Calu3 (cell line): ENCODE measurements around the gene BLVRB. TPM values are rescaled to one million over a fixed set of nuclear protein-coding genes. Genes with fewer than 3 reads are reported as not detected.

Experiments
- BruUV-seq: library from RNA; stranded (reverse); fragments of 400-500 nt; replicated peaks from 2 replicates; lab custom pipeline; 2021; lab: Mats Ljungman, UMichigan
- CTCF ChIA-PET: fragments of 300-600 bp; sonication (Branson Sonifier 250); formaldehyde crosslinking; loops from one replicate; lab custom pipeline; 2022; ENCODE audit warnings: antibody characterized with exemption; lab: Charles Lee
- DNase-seq: peaks from one replicate; pipeline ENCODE4 v3.0.0; 2022
- H3K27ac Mint-ChIP-seq: one replicate; pipeline ENCODE4 v1.8.0; 2022; ENCODE audit warnings: mixed read lengths; ENCODE audit not compliant: unreplicated experiment
- H3K27me3 Mint-ChIP-seq: one replicate; pipeline ENCODE4 v1.8.0; 2022; ENCODE audit warnings: mixed read lengths; ENCODE audit not compliant: unreplicated experiment
- H3K36me3 Mint-ChIP-seq: one replicate; pipeline ENCODE4 v1.8.0; 2022; ENCODE audit warnings: mild to moderate bottlenecking, moderate library complexity, mixed read lengths; ENCODE audit not compliant: insufficient read depth, unreplicated experiment
- H3K4me1 Mint-ChIP-seq: one replicate; pipeline ENCODE4 v1.8.0; 2022; ENCODE audit warnings: mild to moderate bottlenecking, low read depth, mixed read lengths; ENCODE audit not compliant: unreplicated experiment
- H3K4me3 Mint-ChIP-seq: one replicate; pipeline ENCODE4 v1.8.0; 2022; ENCODE audit warnings: mild to moderate bottlenecking, low read depth, moderate library complexity, mixed read lengths; ENCODE audit not compliant: unreplicated experiment
- H3K9me3 Mint-ChIP-seq: one replicate; pipeline ENCODE4 v1.8.0; 2022; ENCODE audit warnings: low read depth, mixed read lengths; ENCODE audit not compliant: unreplicated experiment
- intact Hi-C: fragments of 100-400 bp; cut with micrococcal nuclease; formaldehyde crosslinking; loops from one replicate; pipeline ENCODE4 v1.10.0; 2022; ENCODE audit not compliant: unreplicated experiment
- total RNA-seq: library from RNA; stranded (reverse); gene quantifications from 2 replicates; pipeline ENCODE4 v1.2.3, GENCODE V29; 2022
- TF ChIP-seq, protein P1 (sequence below): fragments of 200-600 bp; IDR thresholded peaks from one replicate; pipeline ENCODE4 v1.8.0; 2022; ENCODE audit warnings: antibody characterized with exemption; ENCODE audit not compliant: unreplicated experiment

The BLVRB gene
- total RNA-seq, 1 experiment from 2014 or later = 107 TPM

DNA sequence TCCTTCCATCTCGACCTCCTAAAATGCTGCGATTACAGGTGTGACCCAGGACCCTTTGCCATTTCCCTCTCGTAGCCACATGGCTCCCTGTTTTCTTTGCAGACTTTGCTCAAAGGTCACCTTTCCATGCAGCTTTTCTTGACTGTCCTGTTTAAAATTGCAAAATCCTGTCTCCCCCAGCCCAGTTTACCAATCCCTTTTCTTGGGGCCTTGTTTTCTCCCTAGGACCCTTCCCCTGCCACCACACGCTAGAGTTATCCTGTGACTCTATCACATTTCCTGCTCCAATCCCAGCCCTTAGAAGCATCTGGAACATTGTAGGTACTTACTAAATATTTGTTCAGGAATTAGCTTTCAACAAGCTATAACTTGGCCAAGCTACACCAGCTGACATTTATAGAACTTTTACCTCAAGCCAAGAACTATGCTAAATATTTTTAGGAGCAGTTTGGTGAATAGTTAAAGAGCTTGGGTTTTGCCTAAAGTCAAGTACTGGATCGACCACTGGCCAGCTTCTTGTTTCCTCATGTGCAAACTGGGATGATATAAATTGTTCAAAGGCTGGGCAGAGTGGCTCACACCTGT, 12.3 kb downstream of the BLVRB start:
- DNase-seq = no peak
- H3K27ac Mint-ChIP-seq = no peak overlapping the region
- no peaks in the 10 kb centered on the region for H3K9me3 Mint-ChIP-seq
- H3K36me3 Mint-ChIP-seq = peaks cover 51% of the 10 kb centered on the region
- TF ChIP-seq, protein P1, sequence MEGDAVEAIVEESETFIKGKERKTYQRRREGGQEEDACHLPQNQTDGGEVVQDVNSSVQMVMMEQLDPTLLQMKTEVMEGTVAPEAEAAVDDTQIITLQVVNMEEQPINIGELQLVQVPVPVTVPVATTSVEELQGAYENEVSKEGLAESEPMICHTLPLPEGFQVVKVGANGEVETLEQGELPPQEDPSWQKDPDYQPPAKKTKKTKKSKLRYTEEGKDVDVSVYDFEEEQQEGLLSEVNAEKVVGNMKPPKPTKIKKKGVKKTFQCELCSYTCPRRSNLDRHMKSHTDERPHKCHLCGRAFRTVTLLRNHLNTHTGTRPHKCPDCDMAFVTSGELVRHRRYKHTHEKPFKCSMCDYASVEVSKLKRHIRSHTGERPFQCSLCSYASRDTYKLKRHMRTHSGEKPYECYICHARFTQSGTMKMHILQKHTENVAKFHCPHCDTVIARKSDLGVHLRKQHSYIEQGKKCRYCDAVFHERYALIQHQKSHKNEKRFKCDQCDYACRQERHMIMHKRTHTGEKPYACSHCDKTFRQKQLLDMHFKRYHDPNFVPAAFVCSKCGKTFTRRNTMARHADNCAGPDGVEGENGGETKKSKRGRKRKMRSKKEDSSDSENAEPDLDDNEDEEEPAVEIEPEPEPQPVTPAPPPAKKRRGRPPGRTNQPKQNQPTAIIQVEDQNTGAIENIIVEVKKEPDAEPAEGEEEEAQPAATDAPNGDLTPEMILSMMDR = no peak
- intact Hi-C loops = no loop called here
- H3K27me3 Mint-ChIP-seq = no peaks in the 10 kb centered on the region
- no peaks in the 10 kb centered on the region for H3K4me1 Mint-ChIP-seq
- CTCF ChIA-PET = interaction anchor here (0.6 to 1.6 kb wide), 4 partner anchors 9 to 1789 kb away, joined by 3 to 5 read pairs (median 4); partner anchors contain the start of gene GSK3A
- no peak overlapping the region for H3K4me3 Mint-ChIP-seq
- BruUV-seq = no TSS peak

DNA sequence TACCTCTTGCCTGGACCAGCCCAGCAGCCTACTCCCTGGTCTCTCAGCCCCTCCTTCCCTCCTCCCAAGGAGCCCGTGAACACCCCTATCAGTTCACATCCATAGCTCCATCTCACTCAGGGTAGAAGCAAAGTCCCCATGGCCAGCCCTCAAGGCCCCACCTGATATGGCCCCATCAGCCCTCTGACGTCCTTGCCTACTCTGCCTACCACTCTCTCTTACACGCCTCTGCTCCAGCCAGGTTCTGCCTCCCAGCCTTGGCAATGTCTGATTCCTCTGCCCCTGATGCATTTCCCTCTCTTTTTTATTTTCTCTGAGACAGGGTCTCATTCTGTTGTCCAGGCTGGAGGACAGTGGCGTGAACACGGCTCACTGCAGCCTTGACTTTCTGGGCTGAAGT, 13.5 kb downstream of the BLVRB start:
- intact Hi-C loops = no loop called here

DNA sequence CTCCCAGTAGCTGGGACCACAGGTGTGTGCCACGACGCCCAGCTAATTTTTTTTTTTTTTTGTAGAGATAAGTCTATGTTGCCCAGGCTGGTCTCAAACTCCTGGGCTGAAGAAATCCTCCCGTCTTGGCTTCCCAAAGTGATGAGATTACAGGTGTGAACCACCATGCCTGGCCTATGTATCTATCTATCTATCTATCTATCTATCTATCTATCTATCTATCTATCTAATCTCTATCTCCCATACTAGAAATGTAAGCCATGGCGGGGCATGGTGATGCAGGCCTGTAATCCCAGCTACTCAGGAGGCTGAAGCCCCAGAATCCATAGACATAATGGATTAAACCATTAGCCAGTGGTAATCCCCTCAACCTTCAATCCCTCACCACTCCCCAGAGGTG, 14.9 kb downstream of the BLVRB start:
- H3K4me3 Mint-ChIP-seq = no peak overlapping the region
- intact Hi-C loops = no loop called here
- TF ChIP-seq, protein P1 = no peak
- H3K36me3 Mint-ChIP-seq = peaks cover 41% of the 10 kb centered on the region
- peaks cover 2% of the 10 kb centered on the region for H3K4me1 Mint-ChIP-seq
- BruUV-seq = no TSS peak
- CTCF ChIA-PET = no interaction called here
- no peak overlapping the region for H3K27ac Mint-ChIP-seq
- H3K9me3 Mint-ChIP-seq = no peaks in the 10 kb centered on the region
- no peaks in the 10 kb centered on the region for H3K27me3 Mint-ChIP-seq
- DNase-seq = no peak

More for the DNA sequence above, 13.5 kb downstream of the BLVRB start:
- Mint-ChIP-seq H3K27ac (no peak overlapping the region), H3K4me3 (no peak overlapping the region), H3K9me3 (no peaks in the 10 kb centered on the region), H3K4me1 (no peaks in the 10 kb centered on the region), H3K36me3 (peaks cover 52% of the 10 kb centered on the region), H3K27me3 (no peaks in the 10 kb centered on the region)
- CTCF ChIA-PET = interaction anchor here (0.7 to 1.6 kb wide), 2 partner anchors 12 to 132 kb away, joined by 3 to 4 read pairs; no protein-coding TSS in a partner anchor
- TF ChIP-seq, protein P1 = no peak
- no TSS peak for BruUV-seq
- no peak for DNase-seq

DNA sequence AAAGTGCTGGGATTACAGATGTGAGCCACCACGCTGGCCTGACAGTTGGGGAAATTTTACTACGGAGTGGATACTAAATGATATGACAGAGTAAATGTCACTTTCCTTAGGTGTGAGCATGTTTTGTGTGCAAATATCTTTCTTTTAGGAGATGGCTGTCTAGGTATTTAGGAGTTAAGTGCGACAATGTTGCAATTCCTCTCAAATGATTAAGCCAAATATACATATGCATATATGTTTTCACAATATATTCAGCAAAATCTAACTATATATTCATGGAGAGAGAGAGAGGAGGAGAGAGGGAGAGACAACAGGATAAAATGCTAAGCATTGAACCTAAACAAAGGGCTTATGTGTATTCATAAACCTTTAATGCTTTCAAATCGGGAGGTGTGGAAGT, 16.0 kb downstream of the BLVRB start:
- H3K9me3 Mint-ChIP-seq = no peaks in the 10 kb centered on the region
- H3K27ac Mint-ChIP-seq = no peak overlapping the region
- TF ChIP-seq, protein P1 = no peak
- H3K4me3 Mint-ChIP-seq = no peak overlapping the region
- peaks cover 46% of the 10 kb centered on the region for H3K36me3 Mint-ChIP-seq
- H3K27me3 Mint-ChIP-seq = no peaks in the 10 kb centered on the region
- CTCF ChIA-PET = interaction anchor here (0.7 kb wide), 1 partner anchor 49 kb away, joined by 8 read pairs; no protein-coding TSS in a partner anchor
- BruUV-seq = no TSS peak
- intact Hi-C loops = loop anchor here (10.0 kb wide), 1 partner anchor 145 kb away; no protein-coding TSS in a partner anchor
- DNase-seq = no peak
- H3K4me1 Mint-ChIP-seq = peaks cover 14% of the 10 kb centered on the region
